Measurements from ENCODE around the gene PRKCA.

The PRKCA gene

DNA sequence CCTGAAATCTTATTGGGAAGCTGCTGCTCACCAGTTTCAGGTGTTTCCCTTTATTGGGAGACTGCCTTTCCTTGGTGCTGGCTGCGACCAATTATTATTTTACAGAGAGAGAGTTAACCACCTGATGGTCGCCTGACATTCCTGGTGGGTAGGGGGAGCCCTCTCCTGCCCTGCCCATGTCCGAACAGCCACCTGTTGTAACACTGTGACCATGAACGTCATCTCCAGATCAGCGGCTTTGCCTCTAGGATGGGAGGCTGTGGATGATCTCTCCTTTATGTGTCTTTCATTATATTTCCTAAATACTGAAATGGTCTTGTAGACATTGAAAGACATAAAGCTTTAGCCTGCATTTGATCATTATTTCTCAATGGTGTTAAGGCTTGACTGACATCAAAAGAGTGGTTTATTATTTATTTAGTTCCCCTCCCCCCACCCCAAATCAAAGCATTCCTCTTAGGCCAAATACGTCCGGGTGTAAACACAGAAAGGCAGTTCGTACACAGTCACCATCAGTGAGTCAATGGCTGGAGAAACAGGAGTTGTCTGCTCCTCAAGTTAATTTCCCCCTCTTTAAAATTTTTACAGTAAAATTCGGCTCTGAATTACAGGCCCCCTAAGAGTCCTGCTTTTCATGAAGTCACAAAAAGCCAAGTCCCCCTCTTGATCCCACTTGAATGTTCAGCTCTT lies 474.7 kb downstream of the PRKCA start:
- no peak for DNase-seq (ENCODE audit: low spot score)

DNA sequence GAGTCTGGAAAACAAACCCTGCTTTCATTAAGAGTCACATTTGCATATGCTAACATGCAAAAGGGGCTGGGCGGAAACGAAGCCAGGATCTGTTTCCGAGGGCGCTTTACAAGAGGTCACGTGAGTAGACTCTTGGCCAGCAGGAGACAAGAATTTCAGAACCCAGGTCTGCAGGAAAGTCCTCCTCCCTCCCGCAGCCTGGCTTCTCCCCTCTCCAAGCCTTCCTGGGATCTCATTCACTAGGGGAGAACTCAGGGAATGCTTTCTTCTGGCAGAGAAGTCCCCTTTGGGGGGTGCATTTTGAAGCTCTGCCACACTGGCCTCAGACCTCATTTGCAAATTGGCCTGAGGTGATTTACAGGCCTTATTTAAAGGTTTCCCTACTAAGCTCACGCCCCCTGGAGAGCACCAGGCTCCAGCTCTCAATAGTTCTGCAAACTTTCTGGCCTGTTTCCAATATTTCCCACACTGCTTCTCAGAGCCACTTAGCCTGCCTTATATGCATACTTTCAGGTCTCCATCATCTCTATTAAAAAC lies 475.3 kb downstream of the PRKCA start:
- no peak for DNase-seq (ENCODE audit: low spot score)

DNA sequence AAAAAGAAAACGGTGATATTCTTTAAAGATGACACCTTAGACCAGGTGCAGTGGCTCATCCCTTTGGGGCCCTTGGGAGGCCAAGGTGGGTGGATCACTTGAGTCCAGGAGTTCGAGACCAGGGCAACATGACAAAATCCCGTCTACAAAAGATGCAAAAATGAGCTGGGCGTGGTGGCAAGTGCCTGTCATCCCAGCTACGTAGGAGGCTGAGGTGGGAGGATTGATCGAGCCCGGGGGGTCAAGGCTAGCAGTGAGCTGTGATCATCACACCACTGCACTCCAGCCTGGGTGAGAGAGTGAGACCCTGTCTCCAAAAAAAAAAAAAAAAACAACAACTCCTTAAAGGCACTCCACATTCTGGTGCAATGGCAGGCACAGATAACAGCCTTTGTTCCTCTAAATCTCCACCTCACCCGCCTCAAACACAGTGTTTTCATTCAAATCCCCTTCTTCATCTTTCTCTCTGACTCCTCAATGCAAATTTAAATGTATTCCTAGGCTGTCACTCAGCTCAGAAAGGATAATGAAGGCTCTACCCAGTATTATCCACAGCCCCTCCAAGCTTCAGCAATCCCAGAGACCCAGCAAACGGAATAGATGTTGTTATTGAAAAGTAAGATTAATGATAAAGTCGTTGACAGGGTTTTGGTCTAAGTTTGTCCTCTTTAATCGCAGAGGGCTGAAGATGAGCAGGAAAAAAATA lies 476.3 kb downstream of the PRKCA start:
- DNase-seq (ENCODE audit: low spot score) = no peak

DNA sequence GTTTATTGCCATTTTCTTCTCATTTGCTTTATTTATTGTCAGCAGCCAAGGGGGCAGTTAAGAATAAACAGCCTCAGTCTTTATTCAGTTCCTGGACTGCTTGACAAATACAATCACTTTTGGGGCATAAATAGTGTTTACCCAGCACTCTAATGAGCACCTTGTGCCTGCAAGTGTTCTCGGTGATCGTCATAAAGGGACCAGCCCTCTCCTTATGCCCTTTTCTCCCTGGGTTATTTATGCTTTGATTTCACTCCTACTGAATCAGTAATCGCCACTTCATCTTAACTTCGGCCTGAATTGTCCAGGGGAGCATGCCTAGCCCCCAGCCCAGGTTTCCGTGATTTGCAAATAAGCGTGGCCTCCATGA lies 476.8 kb downstream of the PRKCA start:
- no peak for DNase-seq (ENCODE audit: low spot score)

DNA sequence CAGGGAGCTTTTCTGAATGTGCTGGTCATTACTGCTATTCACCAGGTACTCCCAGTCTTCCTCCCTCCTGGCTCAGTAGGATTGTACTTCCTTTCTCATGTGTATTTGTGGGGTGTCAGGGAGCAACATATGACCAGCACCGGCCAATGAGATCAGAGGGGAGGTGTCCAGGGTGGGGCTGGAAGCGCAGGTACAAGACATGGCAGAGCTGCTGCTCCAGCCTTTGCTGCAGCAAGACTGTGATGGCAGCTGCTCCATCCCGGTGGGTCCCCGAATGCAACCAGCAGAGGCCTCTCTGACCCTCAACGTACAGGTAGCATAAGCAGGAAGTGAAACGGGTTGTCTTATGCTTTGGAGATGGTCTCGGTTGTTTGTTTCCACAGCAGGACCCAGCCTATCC lies 478.7 kb downstream of the PRKCA start:
- DNase-seq (ENCODE audit: low spot score) = no peak

DNA sequence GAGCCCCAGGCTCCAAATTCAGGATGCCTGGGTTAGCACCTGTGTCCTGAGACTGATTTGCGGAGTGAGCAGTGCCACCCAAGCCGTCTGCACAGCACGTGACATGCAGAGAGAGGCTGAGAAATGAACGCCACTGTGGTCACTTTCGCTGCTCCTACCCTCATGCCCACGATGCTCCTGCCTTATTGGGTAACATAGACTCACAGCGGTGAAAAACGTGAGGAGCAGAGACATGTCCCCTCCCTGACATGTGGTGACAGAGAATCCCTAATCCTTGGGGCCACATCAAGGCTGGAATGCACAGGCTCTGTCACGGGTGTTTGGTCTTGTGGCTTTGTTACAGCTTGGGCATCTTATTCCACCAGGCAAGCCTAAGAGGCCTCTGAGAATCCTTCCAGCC lies 480.4 kb downstream of the PRKCA start:
- DNase-seq (ENCODE audit: low spot score) = no peak

DNA sequence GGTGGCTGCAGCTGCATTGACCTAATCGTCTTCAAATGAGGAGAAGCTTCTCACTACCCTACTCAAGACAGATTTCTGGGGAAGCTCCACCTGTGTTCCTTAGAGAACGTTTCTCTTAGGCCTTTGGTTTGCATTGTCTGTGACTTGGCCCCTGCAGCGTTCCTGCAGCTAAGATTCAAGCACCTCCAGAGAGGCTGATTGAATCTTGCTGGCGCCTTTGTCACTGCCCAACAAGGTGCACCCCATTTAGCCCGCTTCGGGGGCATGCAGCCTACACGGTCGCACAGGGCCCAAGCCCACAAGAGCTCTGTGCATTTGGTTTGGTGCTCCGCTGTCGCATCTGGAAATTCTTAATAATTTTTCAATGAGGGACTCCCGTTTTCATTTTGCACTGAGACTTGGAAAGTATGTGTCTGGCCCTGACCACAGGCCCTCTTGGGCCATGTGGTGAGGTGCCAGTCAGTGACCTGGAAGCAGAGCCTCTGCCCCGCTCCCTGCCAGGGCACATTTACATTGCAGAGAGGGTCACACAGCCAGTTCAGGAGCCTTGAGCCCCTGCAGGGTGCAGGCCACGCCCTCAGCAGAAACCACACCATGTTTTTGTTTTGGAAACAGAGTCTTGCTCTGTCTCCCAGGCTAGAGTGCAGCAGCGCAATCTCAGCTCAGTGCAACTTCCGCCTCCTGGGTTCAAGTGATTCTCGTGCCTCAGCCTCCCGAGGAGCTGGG lies 481.4 kb downstream of the PRKCA start:
- no peak for DNase-seq (ENCODE audit: low spot score)

DNA sequence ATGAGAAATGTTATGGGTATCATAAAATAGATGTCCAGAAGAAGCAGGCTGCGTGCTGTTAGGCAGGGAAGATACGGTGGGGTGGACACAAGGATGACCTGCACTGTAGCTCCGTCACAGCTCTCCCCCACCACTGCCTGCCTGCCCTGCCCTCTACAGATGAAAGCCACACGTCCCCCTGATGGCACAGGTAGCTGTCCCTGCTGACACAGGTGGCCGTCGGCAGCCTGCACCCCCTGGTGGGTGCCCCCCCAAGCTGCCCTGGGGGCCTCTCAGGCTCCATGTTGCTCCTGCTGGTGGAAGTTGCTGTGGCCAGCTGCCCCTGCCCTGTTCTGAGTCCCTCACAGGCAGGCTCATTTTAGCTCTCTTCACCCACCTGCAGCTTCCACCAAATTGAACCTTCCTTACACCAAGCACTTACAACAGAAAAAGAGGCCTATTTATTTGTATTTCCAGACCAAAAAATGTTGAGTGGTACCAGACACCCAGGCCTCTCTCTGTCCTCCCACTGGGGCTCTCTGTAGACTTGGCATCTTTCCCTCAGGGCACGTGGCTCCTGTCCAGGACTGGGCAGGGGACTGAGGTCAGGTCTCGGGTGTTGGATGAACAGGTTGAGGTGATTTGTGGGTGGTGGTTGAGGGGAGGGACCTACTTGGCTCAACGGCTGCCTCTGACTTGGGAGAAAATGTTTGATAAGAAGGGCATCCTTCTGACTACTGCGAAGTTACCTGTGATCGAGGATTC lies 482.4 kb downstream of the PRKCA start:
- no peak for DNase-seq (ENCODE audit: low spot score)

DNA sequence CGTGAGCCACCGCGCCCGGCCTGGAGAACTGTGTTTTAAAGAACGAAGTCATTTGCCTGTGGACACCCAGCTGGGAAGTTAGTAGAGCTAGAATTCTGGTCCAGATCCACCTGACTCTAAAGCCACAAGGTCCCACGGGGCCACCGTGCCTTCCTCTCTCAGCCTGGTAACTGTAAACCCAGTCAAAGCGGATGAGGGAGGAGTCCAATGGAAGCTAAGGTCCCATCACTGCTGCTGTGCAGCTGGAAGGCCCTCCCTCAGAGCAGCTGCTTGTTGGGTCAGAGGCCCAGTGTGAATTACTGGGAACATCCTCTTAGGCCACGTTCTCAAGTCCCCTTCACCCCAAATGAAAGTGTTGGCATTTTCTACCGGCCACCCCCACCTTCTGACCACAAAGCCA lies 483.7 kb downstream of the PRKCA start:
- no peak for DNase-seq (ENCODE audit: low spot score)

DNA sequence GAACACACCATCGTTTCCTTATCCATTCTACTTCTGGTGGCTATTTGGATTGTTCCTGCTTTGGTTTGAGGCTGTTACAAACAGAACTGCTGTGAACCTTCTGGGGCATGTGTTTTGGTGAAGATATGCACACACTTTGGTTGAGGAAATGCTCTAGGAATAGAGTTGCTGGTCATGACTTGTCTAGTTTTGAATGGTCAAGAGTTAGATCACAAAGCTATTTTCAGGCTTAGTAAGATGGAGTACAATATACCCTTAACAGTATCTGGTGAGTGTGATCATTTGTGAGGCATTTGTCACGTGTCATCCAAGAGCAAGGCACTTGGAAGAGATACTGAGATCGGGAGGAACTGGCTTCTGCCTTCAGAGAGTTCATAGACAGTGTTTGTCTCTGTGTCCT lies 485.5 kb downstream of the PRKCA start:
- no peak for DNase-seq (ENCODE audit: low spot score)

DNA sequence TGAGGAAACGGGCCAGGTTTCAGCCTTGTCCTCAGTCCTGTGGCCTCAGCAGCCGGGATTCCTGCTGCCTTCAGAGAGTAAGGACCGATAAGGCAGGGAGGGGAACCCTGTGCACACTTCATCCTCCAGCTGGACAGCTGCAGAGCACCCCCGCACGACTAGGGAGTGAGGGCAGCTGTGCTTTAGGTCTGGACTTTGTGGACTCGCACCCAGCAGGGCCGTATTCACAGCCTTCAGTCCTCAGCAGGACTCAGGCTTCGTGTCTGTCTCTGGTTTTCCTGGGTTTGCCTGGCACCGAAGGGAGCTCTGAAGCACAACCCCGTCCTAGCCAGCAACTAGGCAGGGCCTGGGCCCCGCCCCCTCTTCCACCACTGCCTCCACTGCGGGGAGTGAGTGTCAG lies 486.7 kb downstream of the PRKCA start:
- DNase-seq (ENCODE audit: low spot score) = no peak

DNA sequence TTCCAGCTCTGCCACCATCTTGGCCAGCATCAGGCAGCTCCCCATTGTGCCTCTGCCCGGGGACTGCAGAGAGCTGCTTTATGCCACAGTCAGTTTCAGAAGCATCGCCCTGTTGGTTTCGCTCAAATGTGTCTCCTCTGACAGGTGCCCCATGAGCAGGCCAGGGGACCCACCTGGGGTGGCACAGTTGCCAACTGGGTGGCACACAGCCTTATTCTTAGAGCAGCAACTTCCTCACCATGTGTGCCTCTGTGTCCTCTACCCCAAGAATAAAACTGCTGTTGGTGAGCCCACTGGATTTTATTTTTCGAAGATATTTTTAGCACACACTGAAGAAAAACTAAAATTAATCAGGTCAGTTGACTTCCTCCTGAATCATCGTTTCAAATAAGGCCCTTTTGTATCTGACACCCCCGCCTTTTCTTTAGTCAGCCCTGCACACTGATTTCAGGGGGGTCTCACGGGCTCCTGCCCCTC lies 487.6 kb downstream of the PRKCA start:
- DNase-seq (ENCODE audit: low spot score) = no peak

DNA sequence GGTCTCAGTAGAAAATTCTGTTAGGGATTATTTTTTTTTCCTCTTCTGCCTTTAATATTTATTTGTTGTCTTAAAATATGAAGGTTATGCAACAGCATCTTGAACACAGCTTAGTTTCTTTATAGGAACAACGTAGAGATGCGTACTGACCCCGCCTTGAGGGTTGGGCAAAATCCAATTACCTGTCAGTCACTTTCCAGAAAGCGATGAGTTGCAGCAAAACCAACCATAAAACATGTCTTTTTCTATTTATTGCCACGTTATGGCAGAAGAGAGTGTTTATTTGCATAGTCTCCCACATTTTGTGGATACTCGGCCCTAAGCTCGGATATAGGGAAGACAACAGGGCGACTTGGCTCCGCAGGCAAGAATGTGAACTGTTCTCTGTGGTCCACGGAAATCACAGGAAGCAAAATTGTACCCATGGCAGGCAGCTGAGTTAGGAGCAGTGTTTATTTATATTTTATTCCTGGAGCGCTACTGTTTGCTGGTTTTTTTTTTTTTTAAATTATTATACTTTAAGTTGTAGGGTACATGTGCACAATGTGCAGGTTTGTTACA lies 488.2 kb downstream of the PRKCA start:
- no peak for DNase-seq (ENCODE audit: low spot score)

DNA sequence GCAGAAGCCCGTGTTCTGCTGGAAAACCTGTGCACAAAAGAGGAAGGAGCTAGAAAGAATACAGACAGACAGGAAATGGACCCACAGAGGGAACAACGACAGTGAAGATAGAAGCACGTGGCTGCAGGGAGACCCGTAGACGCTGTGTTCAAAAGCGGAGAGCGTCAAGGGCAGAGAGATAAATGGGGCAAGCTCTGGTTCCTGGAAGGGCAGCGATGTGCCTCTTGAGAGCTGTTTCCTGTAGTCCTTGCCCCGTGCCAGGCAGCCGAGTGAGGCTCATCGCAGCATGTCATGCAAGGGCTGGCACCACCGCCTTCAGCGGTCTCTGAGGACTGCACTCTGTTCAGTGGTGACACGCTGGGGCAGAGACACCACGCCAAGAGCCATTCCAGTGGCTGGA lies 488.9 kb downstream of the PRKCA start:
- DNase-seq (ENCODE audit: low spot score) = no peak

DNA sequence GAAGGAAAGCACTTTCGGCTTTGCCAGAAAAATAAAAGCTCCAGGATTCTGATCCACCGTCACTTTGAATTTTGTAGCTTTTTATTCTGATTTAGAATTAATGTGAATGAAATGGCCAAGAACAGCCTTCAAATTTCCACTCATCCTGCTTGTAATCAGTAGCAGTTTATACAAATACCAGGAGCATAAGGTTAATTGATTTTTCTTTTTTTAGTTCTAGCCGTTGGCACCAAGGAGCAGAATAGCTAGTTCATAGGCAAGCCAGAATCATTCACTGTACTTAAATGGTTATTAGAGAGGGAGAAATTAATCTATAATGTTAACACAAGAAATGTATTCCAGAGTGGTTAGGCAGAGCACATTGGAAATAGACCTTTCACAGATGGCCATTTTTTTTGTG lies 491.4 kb downstream of the PRKCA start:
- DNase-seq (ENCODE audit: low spot score) = no peak

DNA sequence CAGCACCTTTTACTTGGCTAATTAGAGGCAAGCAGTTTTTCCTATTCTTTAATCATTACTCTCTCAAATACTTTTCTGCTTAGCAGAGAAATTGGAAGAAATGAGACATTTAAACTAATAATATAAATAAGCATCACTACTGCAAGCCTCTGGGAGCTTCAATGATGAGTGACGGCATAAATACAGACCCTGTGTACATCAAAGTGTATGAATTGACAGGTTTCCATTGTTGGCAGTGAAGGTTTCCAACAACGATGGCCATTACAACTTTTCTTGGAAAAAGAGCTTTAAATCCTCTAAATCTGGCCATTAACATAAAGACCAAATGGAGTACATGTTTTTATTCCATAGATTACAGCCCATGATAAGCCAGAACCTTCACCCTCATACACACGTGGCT lies 493.1 kb downstream of the PRKCA start:
- DNase-seq (ENCODE audit: low spot score) = no peak

DNA sequence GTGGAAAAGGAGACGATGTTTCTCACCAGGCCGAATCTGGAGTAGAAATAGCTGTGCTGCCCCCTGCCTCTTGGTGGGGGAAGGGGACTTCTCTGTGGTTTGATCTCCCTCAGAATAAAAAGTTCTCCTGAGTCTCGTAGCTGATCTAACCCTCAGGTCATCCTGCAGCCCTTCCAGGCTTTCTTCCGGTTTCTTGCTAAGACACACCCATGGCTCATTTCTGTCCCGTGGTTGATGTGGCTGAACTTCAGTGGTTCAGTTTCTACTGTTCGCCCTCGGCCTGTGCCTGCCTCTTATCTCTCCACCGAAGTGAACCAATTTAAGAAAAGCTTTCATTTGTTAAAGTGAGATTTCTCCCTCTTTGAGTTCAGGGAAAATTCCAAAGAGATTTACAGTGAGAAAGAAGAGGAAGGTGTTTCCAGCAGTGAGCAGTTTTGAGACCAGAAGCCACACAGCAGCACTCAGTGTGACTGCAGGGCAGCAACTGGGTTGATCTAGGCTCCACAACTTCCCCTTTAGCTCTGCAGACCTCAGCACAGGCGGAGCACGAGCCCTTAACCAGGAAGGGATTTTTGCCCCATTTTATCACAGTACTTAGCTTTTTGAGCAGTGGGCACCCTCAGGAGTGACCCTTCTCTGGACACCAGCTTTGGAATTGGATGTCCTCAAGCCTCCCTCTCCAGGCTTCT lies 497.6 kb downstream of the PRKCA start:
- DNase-seq (ENCODE audit: low spot score) = no peak

DNA sequence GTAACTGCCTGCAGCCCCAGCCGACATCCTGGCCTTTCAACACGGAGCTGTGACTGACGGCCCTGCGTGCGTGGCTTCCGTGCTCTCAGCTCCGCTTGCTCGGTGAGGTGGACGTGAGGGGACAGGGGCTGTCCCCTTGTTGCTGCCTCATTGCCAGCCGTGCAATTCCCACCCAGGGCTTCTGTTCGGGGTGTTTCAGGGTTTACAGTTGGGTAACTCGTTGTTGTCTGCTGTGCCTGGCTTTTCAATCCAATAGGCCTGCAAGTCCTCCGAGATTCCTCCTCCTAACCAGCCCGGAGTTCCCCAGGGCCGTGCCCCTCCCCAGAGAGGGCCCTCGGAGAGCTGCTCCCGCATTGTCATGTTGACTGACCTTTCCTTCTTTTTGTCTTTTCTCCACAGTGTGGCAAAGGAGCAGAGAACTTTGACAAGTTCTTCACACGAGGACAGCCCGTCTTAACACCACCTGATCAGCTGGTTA lies 501.1 kb downstream of the PRKCA start:
- DNase-seq (ENCODE audit: low spot score) = no peak

DNA sequence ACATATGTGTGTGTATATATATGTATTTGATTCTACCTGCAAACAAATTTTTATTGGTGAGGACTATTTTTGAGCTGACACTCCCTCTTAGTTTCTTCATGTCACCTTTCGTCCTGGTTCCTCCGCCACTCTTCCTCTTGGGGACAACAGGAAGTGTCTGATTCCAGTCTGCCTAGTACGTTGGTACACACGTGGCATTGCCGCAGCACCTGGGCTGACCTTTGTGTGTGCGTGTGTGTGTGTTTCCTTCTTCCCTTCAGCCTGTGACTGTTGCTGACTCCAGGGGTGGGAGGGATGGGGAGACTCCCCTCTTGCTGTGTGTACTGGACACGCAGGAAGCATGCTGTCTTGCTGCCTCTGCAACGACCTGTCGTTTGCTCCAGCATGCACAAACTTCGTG lies 503.2 kb downstream of the PRKCA start:
- DNase-seq (ENCODE audit: low spot score) = no peak

DNA sequence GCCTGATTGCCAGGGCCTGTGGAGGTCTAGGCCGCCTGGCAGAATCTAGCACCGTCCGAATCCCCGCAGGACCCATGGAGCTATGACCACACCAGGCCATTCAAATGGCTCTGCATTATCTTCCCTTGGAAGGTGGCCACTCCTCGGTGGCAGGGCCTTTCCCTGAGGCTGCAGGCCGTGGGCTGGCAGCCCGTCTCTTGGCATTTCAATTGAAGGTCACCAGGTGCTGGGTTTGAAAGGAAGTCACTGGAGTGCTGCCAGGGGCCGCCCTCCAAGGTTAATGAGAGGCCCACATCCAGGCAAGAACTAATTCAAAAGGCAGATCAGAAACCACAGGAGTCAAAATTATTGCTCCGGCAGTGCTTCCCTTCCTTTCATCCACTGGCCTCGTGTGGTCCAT lies 504.8 kb downstream of the PRKCA start:
- DNase-seq (ENCODE audit: low spot score) = no peak

DNA sequence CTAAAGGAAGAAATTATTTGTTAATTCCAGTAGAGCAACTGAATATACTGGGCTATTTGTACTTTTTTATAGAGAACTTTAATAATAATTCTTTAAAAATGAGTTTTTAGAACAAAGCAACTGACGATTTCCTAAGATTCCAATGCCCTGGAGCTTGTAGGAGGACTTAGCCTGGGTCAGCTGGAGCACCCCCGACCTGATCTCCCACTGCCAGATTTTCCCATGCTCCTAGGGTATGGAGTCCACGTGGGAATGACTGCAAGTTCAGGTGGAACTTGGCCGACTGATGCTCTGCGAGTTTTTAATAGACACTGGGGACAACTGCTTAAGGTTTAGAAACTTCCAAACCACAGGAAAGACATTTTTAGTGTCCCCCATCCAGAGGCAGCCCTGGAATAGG lies 507.0 kb downstream of the PRKCA start:
- no peak for DNase-seq (ENCODE audit: low spot score)

All from CD4-positive, alpha-beta T cell treated with Interleukin-15 for 4 hours (primary cell).